Astrocyte (in vitro differentiated cells and primary cell): ENCODE data around the gene EVC.

ENCODE experiments used
- CTCF ChIP-seq: IDR thresholded peaks from 2 replicates; pipeline ENCODE4 v1.5.1; 2011; ENCODE audit warnings: low read depth, mild to moderate bottlenecking, inconsistent platforms, low read length, moderate library complexity; ENCODE audit not compliant: insufficient read depth
- EZH2 ChIP-seq: IDR thresholded peaks from 2 replicates; pipeline ENCODE4 v1.6.1; 2012; ENCODE audit warnings: mild to moderate bottlenecking, low read length, inconsistent platforms; ENCODE audit not compliant: insufficient read depth

GRCh38 chr4:5826437-5827107, 115.6 kb downstream of the EVC start:
- TF ChIP-seq CTCF (no peak), EZH2 (no peak)
